Ovary (tissue), 9 donors: Measurements from ENCODE around the gene CELA3A. TPM values are rescaled to one million over a fixed set of nuclear protein-coding genes. Genes with fewer than 3 reads are reported as not detected.

Source experiments
- DNase-seq, 5 donors: peaks; one replicate each; pipeline ENCODE4 v3.0.0-alpha.2; 2019 to 2020
- H3K27ac ChIP-seq, 2 donors: fragments of 200-600 bp; one replicate each; pipeline versions ENCODE4 v1.5.1 to v1.8.0; 2019 to 2022
- H3K27me3 ChIP-seq: fragments of 200-600 bp; one replicate; pipeline ENCODE4 v1.8.0; 2022
- H3K36me3 ChIP-seq: fragments of 200-600 bp; sonication (generic); one replicate; pipeline ENCODE4 v1.5.1; 2019
- H3K4me1 ChIP-seq: one replicate; pipeline ENCODE4 v1.8.1; 2013; ENCODE audit warnings: mild to moderate bottlenecking, moderate library complexity; ENCODE audit not compliant: insufficient read depth
- H3K4me3 ChIP-seq: fragments of 200-600 bp; sonication (generic); one replicate; pipeline ENCODE4 v1.5.1; 2017
- H3K9me3 ChIP-seq, 2 donors: fragments of 200-600 bp in 1 of 2; sonication (generic) in 1 of 2; one replicate each; pipeline versions ENCODE4 v1.5.1 to v1.8.1; 2013 to 2019; ENCODE audit warnings: mild to moderate bottlenecking in 1 of 2, moderate library complexity in 1 of 2
- EP300 ChIP-seq: sonication (generic); formaldehyde crosslinking; IDR thresholded peaks from one replicate; pipeline ENCODE4 v1.6.1; 2017; ENCODE audit warnings: antibody characterized with exemption
- POLR2A ChIP-seq: fragments of 450-650 bp; IDR thresholded peaks from one replicate; pipeline ENCODE4 v1.6.1; 2017; ENCODE audit warnings: antibody characterized with exemption, mild to moderate bottlenecking, moderate library complexity
- WGBS, 3 donors: extraction: QIAGEN DNeasy Blood & Tissue Kit in 1 of 3; methylation state at CpG; one replicate each; pipeline versions ENCODE4 v1.1.5 to v1.1.7; 2013 to 2017; 5-methylcytosine and 5-hydroxymethylcytosine counted together
- intact Hi-C, 4 donors: fragments of 100-400 bp; cut with DNase I; formaldehyde crosslinking; loops; one replicate each; pipeline versions ENCODE4 v1.11.0 to v1.15.1; 2022 to 2023
- polyA plus RNA-seq, 2 donors: library from polyadenylated mRNA; stranded (reverse); fragments of 200-250 nt in 1 of 2; fragments of 350-450 nt in 1 of 2; fragmentation: Illumina TruSeq in 1 of 2; extraction: RNeasy Lipid Tissue Mini Kit (QIAGEN cat#74804) in 1 of 2; gene quantifications; one replicate each; pipeline ENCODE4 v1.2.3, GENCODE V29; 2013 to 2014
- total RNA-seq, 7 donors: library from RNA; depleted of rRNA in 2 of 7; stranded (reverse); fragments of >200 nt in 2 of 7; fragmentation: NEBNext Ultra II Directional in 3 of 7; extraction: Animal tissue kit (Norgen Biotek cat#: 25700) in 3 of 7; gene quantifications; one replicate each; pipeline versions ENCODE4 v1.1.0 to v1.2.4, GENCODE V29; 2016 to 2023
- TF ChIP-seq, protein P1 (sequence below), 3 donors: fragments of 450-650 bp in 2 of 3; fragments of 200-600 bp in 1 of 3; IDR thresholded peaks; one replicate each; pipeline versions ENCODE4 v1.5.1 to v1.8.0; 2016 to 2022; ENCODE audit warnings: antibody characterized with exemption in 3 of 3, mild to moderate bottlenecking in 1 of 3
- donor health status: DM: no; HTN: no; CAD: no; lungs with moderate emphysema.
- donor health status: DM: no; HTN: no; CAD: no.
- donor health status: Bipolar disorder and iron deficiency.
- donor health status: DM: yes; HTN: yes; CAD: no.
- donor health status: DM: no; HTN: no; CAD: no.
- donor health status: DM: yes; HTN: yes; CAD: no.

The CELA3A gene
- total and polyA plus RNA-seq, 9 donors = 0.12 to 25.4 (median 3.3) TPM; not detected in 4

DNA sequence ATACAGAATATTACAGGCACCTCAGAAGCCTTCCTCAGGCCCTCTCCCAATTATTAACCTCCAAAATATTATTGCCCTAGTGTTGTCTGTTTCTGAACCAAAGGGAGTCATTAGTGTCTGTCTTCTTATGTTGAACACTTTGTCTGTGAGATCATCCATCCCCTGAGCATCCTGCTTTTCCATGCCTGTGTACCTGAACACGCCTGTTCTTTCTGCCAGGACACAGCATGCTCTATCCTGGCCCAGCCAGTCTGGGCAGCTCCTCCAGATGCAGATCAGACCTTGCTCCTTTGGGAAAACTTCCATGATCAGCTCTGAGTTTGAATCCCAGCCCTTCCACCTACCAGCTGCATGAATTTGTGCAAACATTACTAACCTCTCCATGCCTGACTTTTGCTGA, 40.0 kb downstream of the CELA3A start:
- Histone ChIP-seq H3K36me3 (no peaks in the 10 kb centered on the region), H3K4me1 (no peaks in the 10 kb centered on the region), H3K9me3 (peaks cover 0 to 3% of the 10 kb centered on the region in 2 donors), H3K4me3 (no peak overlapping the region), H3K27me3 (no peaks in the 10 kb centered on the region), H3K27ac (no peak overlapping the region)
- 86 to 100% (median 92%) methylated on average over 1 of the region's 1 CpG for WGBS, 3 donors
- no peak for DNase-seq
- intact Hi-C loops = no loop called here
- no peak for TF ChIP-seq POLR2A
- TF ChIP-seq, protein P1, sequence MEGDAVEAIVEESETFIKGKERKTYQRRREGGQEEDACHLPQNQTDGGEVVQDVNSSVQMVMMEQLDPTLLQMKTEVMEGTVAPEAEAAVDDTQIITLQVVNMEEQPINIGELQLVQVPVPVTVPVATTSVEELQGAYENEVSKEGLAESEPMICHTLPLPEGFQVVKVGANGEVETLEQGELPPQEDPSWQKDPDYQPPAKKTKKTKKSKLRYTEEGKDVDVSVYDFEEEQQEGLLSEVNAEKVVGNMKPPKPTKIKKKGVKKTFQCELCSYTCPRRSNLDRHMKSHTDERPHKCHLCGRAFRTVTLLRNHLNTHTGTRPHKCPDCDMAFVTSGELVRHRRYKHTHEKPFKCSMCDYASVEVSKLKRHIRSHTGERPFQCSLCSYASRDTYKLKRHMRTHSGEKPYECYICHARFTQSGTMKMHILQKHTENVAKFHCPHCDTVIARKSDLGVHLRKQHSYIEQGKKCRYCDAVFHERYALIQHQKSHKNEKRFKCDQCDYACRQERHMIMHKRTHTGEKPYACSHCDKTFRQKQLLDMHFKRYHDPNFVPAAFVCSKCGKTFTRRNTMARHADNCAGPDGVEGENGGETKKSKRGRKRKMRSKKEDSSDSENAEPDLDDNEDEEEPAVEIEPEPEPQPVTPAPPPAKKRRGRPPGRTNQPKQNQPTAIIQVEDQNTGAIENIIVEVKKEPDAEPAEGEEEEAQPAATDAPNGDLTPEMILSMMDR (IDR thresholded peaks at IDR 0.05) = no peak
- TF ChIP-seq EP300 = no peak

DNA sequence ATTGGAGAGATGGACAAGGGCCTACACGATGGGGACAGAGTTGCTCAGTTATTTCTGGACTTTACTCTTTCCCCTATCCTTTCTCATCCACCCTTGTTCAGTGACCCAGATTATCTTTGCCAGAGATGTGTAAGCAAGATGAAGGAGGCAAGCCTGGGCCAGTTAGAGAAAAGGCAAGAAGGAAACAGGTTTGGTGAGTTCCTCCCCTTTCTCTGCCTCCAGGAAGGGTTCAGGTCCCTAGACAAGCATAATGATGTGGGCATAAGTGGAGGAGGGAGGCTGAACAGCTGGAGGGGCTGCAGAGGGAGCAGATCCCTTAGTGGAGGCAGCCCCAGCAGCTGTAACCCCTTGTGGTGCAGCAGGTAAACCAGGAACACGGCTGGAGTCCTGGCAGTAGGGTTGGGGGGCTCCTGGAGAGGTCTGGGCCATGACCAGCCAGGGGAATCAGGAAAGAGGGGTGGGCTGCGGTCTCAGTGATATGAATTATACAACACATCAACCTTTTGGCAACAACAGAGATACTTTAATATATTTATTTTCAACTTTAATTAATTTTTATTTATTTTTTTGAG, 41.8 kb downstream of the CELA3A start:
- H3K4me3 ChIP-seq = no peak overlapping the region
- WGBS, 3 donors = 65 to 67% (median 67%) methylated on average over 3 of the region's 3 CpGs
- H3K36me3 ChIP-seq = no peaks in the 10 kb centered on the region
- no peaks in the 10 kb centered on the region for H3K4me1 ChIP-seq
- TF ChIP-seq, protein P1 (IDR thresholded peaks at IDR 0.05) = no peak
- no peak for TF ChIP-seq EP300
- no peak for TF ChIP-seq POLR2A
- H3K27me3 ChIP-seq = no peaks in the 10 kb centered on the region
- intact Hi-C loops = no loop called here
- H3K27ac ChIP-seq = no peak overlapping the region
- H3K9me3 ChIP-seq = peaks cover 0 to 3% of the 10 kb centered on the region in 2 donors
- DNase-seq = no peak

DNA sequence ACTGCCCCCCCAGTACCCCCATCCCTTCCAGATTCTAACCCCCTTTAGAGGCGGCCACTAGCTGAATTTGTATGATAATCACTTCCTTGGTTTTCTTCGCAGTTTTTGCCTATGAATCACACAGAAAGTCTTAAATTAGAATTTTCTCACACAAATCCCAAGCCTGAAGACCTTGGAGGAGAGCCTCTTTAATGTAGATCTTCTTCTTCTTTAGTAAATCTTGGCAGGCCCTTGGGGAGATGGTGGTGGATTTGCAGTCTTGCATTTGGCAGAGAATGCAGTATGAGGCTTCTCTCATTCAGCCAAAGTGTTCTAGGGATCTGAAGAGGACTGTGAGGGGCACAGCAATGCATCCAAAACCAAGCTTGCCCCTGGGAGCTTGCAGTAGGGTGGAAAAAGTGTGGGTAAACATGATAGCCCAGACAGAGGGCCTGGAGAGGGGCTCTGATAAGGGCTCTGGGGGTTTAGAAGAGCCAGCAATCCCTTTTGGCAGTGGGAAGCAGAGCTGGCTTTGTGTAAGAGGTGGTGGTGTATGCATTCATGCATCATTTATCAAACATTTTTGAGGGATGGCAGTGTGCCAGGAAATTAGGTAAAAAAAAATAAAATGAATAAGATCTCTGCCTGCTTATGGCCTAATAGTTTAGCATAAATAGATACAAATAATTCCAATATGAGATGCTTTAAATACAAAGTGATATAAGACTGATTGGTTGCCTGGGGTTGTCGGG, 43.4 kb downstream of the CELA3A start:
- TF ChIP-seq POLR2A (no peak), EP300 (no peak)
- TF ChIP-seq, protein P1 (IDR thresholded peaks at IDR 0.05) = no peak

DNA sequence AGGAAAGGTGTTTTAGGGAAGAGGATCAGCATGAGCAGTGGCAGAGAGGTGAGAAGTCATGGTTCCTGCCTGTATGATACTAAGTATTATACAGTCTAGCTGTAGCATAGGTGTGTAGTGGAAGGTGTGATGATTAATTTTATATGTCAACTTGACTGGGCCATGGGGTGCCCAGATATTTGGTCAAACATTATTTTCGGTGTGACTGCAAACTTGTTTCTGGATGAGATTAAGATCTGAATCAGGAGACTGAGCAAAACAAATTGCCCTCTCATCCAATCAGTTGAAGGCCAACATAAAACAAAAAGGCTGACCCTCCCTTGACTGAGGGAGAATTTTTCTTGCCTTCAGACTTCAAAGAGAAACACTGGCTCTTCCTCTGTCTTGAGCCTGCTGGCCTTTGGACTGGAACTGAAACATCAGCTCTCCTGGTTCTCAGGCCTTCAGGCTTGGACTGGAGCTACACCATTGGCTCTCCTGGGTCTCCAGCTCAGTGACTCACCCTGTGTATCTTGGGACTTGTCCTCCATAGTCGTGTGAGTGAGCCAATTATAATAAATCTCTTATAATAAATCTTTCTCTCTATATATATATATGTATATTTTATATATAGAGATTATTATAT, 44.3 kb downstream of the CELA3A start:
- 66 to 68% (median 67%) methylated on average over 2 of the region's 2 CpGs for WGBS, 3 donors
- peaks cover 0 to 3% of the 10 kb centered on the region in 2 donors for H3K9me3 ChIP-seq
- no peaks in the 10 kb centered on the region for H3K36me3 ChIP-seq
- H3K27me3 ChIP-seq = no peaks in the 10 kb centered on the region
- intact Hi-C loops = no loop called here
- no peak overlapping the region for H3K27ac ChIP-seq
- DNase-seq = no peak
- TF ChIP-seq, protein P1 (IDR thresholded peaks at IDR 0.05) = no peak
- TF ChIP-seq EP300 = no peak
- no peak for TF ChIP-seq POLR2A
- no peak overlapping the region for H3K4me3 ChIP-seq
- no peaks in the 10 kb centered on the region for H3K4me1 ChIP-seq

More for the DNA sequence above, 43.4 kb downstream of the CELA3A start:
- Histone ChIP-seq H3K27ac (no peak overlapping the region), H3K9me3 (peaks cover 0 to 3% of the 10 kb centered on the region in 2 donors), H3K4me3 (no peak overlapping the region), H3K36me3 (no peaks in the 10 kb centered on the region), H3K27me3 (no peaks in the 10 kb centered on the region), H3K4me1 (no peaks in the 10 kb centered on the region)
- WGBS, 3 donors = 42 to 51% (median 49%) methylated on average over 3 of the region's 3 CpGs
- DNase-seq = no peak
- intact Hi-C loops = no loop called here
